IPS DF 4.7 (cell line): ENCODE measurements around the gene ZDHHC11.
"Not testable (repeated sequence)": the region's sequence is repeated elsewhere in the genome, so short reads cannot be mapped to it uniquely, and the experiment has no call there.

Experiments used
- DNase-seq: peaks from one replicate; pipeline ENCODE4 v3.0.0-alpha.2; 2013; ENCODE audit warnings: low spot score; ENCODE audit errors: extremely low read depth

Gene ZDHHC11

DNA sequence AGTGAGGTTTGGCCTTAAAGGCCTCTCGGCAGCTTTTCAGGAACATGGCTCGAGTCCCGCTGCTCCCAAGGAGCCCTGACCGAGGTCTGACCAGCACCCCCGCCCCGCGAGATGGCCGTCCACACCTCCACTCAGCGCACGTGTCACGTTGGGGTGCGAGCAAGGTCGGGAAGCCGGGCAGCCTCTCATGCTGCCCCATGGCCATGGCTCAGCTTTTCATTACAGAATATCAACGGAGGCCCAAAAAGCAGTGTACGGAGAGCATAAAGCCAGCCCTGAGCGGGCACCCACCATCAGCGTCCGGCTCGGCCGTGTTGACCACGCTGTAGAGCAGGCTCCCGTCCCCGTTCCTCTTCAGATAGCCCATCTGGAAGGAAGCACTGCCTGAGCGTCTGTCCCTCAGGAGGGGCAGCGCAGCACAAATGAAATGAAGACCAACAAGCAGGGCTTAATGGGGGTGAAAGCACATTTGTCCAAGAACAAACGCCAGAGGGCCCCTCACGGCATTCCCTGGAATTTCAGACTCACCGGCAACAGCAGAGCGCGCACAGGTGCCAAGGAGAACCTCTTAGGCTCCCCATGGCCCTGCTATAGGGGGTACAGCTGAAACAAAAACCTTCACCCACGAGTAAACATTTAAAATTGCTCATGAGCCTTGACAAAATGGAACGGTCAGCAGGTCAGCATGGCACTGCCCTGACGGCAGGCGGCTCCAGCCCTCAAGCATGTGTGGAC lies 30.2 kb upstream of the ZDHHC11 start:
- no peak for DNase-seq

DNA sequence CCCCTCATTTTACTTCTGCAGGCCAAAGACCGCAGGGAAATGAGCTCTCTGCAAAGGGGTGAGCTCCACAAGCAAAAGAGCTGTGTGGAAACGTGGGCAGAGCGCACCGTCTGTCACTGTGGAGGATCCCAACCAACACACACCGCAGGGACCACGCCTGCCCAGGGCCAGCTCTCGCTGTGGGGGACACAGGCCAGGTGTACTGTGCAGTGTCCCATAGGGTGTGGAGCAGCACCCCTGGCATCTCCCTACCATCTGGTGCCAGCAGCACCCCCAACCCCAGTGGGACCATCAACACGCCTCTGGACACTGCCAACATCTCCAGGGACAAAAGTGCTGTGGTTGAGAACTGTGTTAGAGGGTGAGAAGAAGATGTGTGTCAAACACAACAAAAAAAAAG lies 27.9 kb upstream of the ZDHHC11 start:
- not testable (repeated sequence) for DNase-seq

DNA sequence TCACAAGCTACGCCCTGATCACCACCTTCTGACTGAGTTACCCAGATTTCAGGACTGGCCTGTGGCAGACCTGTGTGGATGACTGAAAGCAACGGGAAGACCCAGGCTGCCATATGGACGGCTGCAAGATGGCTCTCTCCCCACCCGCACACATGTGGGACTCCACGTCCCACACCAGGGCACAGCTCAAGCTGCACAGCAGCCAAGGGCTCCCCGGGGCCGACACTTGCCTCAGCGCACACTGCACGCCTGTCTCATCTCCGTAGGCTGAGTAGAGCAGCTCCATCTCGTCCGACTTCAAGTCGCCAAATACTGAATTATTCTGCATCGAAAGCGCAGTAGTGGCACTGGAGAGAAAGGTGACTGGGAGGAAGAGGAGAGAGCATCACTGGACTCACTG lies 27.3 kb upstream of the ZDHHC11 start:
- DNase-seq = no peak

DNA sequence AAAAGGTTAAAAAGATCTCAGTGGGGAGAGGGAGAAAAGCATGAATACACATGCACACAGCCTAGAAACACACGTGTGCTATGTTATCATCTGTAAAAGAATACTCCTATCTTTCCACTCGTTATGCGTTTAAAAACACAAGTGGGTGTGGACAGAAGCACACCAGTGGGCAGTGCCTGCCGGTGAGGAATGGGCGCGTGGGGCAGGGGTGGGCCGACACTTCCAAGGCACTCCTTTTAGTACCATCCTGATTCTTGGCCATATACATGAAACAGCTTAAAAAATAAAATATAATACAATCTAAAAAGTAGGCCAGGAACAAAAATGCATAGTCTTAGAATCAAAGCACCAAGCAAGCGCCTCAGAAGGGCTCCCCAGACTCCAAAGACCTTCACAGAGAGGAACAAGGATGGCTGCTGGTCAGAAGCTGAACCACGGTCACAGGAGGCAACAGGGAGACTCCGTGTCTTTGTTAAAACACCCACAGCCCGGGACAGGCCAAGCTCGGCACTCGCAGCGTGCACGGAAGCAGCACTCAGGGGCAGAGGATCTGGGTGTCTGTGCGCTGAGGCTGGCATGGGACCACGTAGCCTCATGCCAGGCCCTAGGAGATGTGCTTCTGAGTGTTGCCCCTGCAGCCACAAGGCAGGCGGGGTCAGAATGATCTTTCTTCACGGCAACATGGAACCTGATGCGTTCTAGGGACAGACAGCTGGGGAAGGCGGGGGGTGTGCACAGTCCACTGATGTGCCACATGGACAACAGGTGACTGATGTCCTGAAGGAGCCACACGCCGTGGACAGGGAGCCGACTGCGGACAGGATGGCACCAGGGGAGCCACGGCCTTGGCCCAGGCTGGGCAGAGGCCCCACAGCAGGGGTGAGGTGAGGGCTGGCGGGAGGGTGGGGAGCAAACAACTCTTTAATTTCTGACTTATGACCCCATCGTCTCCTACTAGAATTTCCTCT lies 25.9 kb upstream of the ZDHHC11 start:
- no peak for DNase-seq

GRCh38 chr5:875931-876330 lies 25.1 kb upstream of the ZDHHC11 start:
- no peak for DNase-seq

- no peak for DNase-seq
These were observed 22.5 kb upstream of the ZDHHC11 start for GRCh38 chr5:873328-873727.

DNA sequence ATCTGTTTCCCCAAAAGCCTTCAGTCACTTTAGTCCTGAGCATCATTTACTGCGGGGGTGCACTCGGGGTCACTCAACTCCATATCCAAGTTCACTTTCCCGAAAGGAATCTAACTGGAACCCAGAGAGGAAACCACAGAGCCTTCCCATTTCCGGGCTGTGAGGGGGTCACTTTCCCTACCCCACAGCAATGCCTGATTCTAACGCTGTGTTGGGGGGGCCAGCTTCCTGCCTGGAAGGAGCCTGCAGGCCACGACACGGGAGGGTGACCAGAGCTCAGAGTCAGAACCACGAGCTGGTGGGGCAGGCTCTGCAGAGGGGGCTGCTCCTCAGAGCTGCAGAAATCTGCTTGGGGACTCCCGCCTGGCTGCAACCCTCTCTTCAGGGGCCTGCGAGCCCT lies 21.5 kb upstream of the ZDHHC11 start:
- no peak for DNase-seq

DNA sequence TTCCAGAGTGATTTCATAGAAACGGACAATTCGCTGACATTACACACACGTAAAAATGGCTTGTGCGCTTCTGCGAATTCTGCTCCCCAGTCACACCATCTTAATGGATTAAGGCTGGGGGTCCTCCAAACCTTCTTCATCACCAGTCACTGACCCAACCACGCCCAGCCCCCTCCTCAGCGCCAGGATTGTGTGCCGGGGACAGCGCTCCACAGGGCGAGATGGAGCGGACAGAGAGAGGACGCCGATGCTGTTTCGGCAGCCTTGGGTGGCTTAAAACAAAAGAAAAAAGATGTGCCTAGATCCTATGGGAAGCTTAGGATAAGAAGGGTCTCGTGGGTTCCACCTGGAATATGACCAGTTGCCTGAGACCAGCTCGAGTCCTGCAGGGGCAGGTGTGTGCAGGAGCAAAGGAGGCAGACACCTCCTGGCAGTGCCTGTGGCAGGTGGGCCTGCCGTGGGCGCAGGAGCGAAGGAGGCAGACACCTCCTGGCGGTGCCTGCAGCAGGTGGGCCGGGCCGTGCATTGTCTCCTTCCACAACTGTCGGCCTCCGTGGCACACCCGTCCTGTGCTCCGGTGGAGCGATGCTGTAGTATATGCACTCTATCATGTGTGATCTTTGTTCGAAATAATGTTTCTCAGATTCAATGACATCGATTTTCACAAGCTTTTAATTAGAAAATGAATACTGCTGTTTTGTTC lies 21.0 kb upstream of the ZDHHC11 start:
- no peak for DNase-seq

- DNase-seq = no peak
These were observed 20.2 kb upstream of the ZDHHC11 start for GRCh38 chr5:870956-871355.

- DNase-seq = no peak
These were observed 17.8 kb upstream of the ZDHHC11 start for GRCh38 chr5:868428-869135.

- no peak for DNase-seq
These were observed 16.6 kb upstream of the ZDHHC11 start for GRCh38 chr5:867300-867870.

- no peak for DNase-seq
These were observed 15.0 kb upstream of the ZDHHC11 start for GRCh38 chr5:865771-866170.

- DNase-seq = no peak
These were observed 14.4 kb upstream of the ZDHHC11 start for GRCh38 chr5:865168-865521.

GRCh38 chr5:864492-865167 lies 13.8 kb upstream of the ZDHHC11 start:
- DNase-seq = no peak

- DNase-seq = no peak
These were observed 12.5 kb upstream of the ZDHHC11 start for GRCh38 chr5:863244-863805.

GRCh38 chr5:862367-863243 lies 11.8 kb upstream of the ZDHHC11 start:
- no peak for DNase-seq

GRCh38 chr5:861442-862366 lies 10.9 kb upstream of the ZDHHC11 start:
- no peak for DNase-seq

- DNase-seq = no peak
These were observed 9.8 kb upstream of the ZDHHC11 start for GRCh38 chr5:860506-861150.
